Measurements from ENCODE around the gene CNBP.

DNA sequence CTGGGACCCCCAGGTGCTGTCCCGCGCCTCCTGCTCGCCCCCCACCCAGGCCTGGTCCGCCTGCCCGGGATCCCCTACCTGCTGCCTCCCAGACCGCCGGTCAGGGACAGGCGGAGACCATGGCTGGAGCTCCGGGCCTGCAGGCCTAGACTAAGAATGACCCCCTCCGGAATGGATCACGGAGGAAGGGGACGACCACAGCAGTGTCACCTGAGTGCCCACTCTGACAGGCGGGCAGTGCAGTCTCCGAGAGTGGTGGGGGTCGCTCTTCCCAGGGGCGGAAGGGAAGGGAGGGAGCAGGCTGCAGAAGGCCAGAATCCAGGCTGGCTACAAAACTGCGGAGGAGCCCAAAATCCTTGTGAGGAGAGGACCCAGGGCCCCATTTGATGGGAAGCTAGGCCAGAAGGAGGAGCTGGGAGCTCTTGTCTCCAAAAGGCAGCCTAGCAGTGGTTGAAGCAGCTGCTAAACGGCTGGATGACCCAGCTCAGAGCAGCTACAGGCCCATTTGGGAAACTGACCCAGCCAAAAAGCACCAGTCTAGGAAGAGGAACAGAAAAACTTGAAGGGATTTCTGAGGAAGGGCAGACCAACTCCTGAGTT lies 61.2 kb downstream of the CNBP start:
- no peak for TF ChIP-seq CHD4 (IDR thresholded peaks at IDR 0.05; ENCODE audit: borderline replicate concordance, low read length)
- TF ChIP-seq, protein P1, sequence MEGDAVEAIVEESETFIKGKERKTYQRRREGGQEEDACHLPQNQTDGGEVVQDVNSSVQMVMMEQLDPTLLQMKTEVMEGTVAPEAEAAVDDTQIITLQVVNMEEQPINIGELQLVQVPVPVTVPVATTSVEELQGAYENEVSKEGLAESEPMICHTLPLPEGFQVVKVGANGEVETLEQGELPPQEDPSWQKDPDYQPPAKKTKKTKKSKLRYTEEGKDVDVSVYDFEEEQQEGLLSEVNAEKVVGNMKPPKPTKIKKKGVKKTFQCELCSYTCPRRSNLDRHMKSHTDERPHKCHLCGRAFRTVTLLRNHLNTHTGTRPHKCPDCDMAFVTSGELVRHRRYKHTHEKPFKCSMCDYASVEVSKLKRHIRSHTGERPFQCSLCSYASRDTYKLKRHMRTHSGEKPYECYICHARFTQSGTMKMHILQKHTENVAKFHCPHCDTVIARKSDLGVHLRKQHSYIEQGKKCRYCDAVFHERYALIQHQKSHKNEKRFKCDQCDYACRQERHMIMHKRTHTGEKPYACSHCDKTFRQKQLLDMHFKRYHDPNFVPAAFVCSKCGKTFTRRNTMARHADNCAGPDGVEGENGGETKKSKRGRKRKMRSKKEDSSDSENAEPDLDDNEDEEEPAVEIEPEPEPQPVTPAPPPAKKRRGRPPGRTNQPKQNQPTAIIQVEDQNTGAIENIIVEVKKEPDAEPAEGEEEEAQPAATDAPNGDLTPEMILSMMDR (CRISPR knock-in tag; IDR thresholded peaks at IDR 0.05) = no peak

Data from HepG2 (cell line).